Tibial nerve (tissue), 3 donors: ENCODE results near the gene OR2AE1.

Source experiments
- CTCF ChIP-seq, 5 experiments: fragments of 200-600 bp in 3 of 5; fragments of 450-650 bp in 2 of 5; sonication (generic) in 3 of 5; IDR thresholded peaks; one replicate each; pipeline ENCODE4 v1.5.1; 2016 to 2019; ENCODE audit warnings: antibody characterized with exemption in 5 of 5, mild to moderate bottlenecking in 3 of 5, moderate library complexity in 2 of 5
- POLR2A ChIP-seq, 2 donors: fragments of 450-650 bp; IDR thresholded peaks; one replicate each; pipeline ENCODE4 v1.6.1; 2017; ENCODE audit warnings: antibody characterized with exemption in 2 of 2, mild to moderate bottlenecking in 2 of 2, moderate library complexity in 2 of 2

- no peak for TF ChIP-seq CTCF (IDR thresholded peaks at IDR 0.05)
- TF ChIP-seq POLR2A (IDR thresholded peaks at IDR 0.05): no peak
Observed at GRCh38 chr7:99919814-99920112, 42.9 kb upstream of the OR2AE1 start.
